ENCODE results near the gene MOV10L1.

Gene MOV10L1

GRCh38 chr22:50205781-50206569, 116.2 kb downstream of the MOV10L1 start:
- no peak for DNase-seq

GRCh38 chr22:50206599-50206998, 116.8 kb downstream of the MOV10L1 start:
- no peak for DNase-seq

- DNase-seq = no peak
Measured at GRCh38 chr22:50207383-50208140, 117.8 kb downstream of the MOV10L1 start.

- no peak for DNase-seq
Measured at GRCh38 chr22:50208430-50208938, 118.7 kb downstream of the MOV10L1 start.

- DNase-seq = no peak
Measured at GRCh38 chr22:50208939-50209892, 119.4 kb downstream of the MOV10L1 start.

- DNase-seq = no peak
Measured at GRCh38 chr22:50209893-50210292, 120.1 kb downstream of the MOV10L1 start.

GRCh38 chr22:50210378-50211139, 120.8 kb downstream of the MOV10L1 start:
- DNase-seq = no peak

- DNase-seq = no peak
Measured at GRCh38 chr22:50211147-50211546, 121.3 kb downstream of the MOV10L1 start.
